Gastrocnemius medialis (tissue), 4 donors: Measurements from ENCODE around the gene CTNNBIP1.

Experiments
- POLR2A ChIP-seq, 2 donors: fragments of 450-650 bp; IDR thresholded peaks; one replicate each; pipeline ENCODE4 v1.6.1; 2017; ENCODE audit warnings: antibody characterized with exemption in 2 of 2, mild to moderate bottlenecking in 2 of 2, moderate library complexity in 2 of 2
- TF ChIP-seq, protein P1 (sequence below), 5 experiments: fragments of 450-650 bp in 3 of 5; fragments of 200-600 bp in 2 of 5; sonication (generic) in 2 of 5; IDR thresholded peaks in 4 of 5; conservative IDR thresholded peaks in 1 of 5; 1 replicate in 4 of 5; 2 replicates in 1 of 5; pipeline ENCODE4 v1.5.1; 2016 to 2019; ENCODE audit warnings: antibody characterized with exemption in 5 of 5, mild to moderate bottlenecking in 3 of 5, moderate library complexity in 3 of 5

- no peak for TF ChIP-seq POLR2A (IDR thresholded peaks at IDR 0.05)
- TF ChIP-seq, protein P1, sequence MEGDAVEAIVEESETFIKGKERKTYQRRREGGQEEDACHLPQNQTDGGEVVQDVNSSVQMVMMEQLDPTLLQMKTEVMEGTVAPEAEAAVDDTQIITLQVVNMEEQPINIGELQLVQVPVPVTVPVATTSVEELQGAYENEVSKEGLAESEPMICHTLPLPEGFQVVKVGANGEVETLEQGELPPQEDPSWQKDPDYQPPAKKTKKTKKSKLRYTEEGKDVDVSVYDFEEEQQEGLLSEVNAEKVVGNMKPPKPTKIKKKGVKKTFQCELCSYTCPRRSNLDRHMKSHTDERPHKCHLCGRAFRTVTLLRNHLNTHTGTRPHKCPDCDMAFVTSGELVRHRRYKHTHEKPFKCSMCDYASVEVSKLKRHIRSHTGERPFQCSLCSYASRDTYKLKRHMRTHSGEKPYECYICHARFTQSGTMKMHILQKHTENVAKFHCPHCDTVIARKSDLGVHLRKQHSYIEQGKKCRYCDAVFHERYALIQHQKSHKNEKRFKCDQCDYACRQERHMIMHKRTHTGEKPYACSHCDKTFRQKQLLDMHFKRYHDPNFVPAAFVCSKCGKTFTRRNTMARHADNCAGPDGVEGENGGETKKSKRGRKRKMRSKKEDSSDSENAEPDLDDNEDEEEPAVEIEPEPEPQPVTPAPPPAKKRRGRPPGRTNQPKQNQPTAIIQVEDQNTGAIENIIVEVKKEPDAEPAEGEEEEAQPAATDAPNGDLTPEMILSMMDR (IDR thresholded peaks at IDR 0.05 in 4 of 5, conservative IDR thresholded peaks at IDR 0.05 in 1 of 5): no peak
These were observed 629 bp downstream of the CTNNBIP1 start for GRCh38 chr1:9909234-9910046.
